ENCODE data around the gene ELK4.

DNA sequence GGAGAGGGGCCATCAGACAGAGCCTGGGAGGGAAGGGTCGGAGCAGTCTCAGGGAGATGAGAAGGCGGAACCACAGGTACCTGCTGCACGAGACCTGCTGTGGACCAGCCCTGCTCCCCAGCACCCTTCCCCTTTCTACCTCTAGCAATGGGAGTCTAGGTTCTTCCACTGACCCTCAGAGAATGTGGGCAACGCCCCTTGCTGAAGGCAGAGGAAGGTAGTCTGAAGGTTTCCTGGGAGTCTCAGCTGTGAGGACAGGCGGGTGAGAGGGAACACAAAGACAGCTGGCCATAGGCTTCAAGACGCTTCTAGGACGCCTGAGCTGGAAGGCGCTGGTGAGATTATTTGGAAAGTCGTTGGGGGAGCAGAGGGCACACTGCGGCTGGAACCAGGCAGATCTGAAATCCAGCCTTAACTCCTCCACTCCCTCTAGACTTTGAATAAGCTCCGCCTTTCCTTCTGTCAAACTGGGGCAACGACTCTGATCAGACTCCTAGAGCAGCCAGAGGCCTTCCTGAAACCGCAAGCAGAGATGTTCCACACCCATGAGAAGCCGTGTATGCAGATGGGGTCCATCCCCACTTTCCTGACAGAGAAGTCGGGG is 30.4 kb upstream of the ELK4 start:
- TF ChIP-seq TEAD4 (IDR thresholded peaks at IDR 0.05) (no peak), TAF1 (IDR thresholded peaks at IDR 0.05; ENCODE audit: low read depth) (no peak), YY1 (IDR thresholded peaks at IDR 0.05; ENCODE audit: low read depth) (no peak), EGR1 (IDR thresholded peaks at IDR 0.05) (no peak), CREB1 (IDR thresholded peaks at IDR 0.05; ENCODE audit: low read depth) (no peak), EP300 (IDR thresholded peaks at IDR 0.05; ENCODE audit: borderline replicate concordance) (no peak), RAD21 (IDR thresholded peaks at IDR 0.05; ENCODE audit: low read depth) (no peak), TCF12 (IDR thresholded peaks at IDR 0.05; ENCODE audit: low read depth) (no peak), FOXM1 (IDR thresholded peaks at IDR 0.05; ENCODE audit: borderline replicate concordance, low read depth) (no peak), CEBPB (IDR thresholded peaks at IDR 0.05) (no peak), NFIC (IDR thresholded peaks at IDR 0.05) (no peak)
- TF ChIP-seq, protein P1, sequence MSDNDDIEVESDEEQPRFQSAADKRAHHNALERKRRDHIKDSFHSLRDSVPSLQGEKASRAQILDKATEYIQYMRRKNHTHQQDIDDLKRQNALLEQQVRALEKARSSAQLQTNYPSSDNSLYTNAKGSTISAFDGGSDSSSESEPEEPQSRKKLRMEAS (IDR thresholded peaks at IDR 0.05) = no peak
- TF ChIP-seq, protein P2, sequence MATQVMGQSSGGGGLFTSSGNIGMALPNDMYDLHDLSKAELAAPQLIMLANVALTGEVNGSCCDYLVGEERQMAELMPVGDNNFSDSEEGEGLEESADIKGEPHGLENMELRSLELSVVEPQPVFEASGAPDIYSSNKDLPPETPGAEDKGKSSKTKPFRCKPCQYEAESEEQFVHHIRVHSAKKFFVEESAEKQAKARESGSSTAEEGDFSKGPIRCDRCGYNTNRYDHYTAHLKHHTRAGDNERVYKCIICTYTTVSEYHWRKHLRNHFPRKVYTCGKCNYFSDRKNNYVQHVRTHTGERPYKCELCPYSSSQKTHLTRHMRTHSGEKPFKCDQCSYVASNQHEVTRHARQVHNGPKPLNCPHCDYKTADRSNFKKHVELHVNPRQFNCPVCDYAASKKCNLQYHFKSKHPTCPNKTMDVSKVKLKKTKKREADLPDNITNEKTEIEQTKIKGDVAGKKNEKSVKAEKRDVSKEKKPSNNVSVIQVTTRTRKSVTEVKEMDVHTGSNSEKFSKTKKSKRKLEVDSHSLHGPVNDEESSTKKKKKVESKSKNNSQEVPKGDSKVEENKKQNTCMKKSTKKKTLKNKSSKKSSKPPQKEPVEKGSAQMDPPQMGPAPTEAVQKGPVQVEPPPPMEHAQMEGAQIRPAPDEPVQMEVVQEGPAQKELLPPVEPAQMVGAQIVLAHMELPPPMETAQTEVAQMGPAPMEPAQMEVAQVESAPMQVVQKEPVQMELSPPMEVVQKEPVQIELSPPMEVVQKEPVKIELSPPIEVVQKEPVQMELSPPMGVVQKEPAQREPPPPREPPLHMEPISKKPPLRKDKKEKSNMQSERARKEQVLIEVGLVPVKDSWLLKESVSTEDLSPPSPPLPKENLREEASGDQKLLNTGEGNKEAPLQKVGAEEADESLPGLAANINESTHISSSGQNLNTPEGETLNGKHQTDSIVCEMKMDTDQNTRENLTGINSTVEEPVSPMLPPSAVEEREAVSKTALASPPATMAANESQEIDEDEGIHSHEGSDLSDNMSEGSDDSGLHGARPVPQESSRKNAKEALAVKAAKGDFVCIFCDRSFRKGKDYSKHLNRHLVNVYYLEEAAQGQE (IDR thresholded peaks at IDR 0.05; ENCODE audit: low read depth) = no peak
- TF ChIP-seq, protein P3, sequence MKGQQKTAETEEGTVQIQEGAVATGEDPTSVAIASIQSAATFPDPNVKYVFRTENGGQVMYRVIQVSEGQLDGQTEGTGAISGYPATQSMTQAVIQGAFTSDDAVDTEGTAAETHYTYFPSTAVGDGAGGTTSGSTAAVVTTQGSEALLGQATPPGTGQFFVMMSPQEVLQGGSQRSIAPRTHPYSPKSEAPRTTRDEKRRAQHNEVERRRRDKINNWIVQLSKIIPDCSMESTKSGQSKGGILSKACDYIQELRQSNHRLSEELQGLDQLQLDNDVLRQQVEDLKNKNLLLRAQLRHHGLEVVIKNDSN (IDR thresholded peaks at IDR 0.05) = no peak

Data from Ishikawa (cell line).